Endothelial cell of umbilical vein (primary cell): ENCODE measurements around the gene KNTC1. TPM values are rescaled to one million over a fixed set of nuclear protein-coding genes. Genes with fewer than 3 reads are reported as not detected.

ENCODE experiments used
- BruUV-seq: library from RNA; stranded (reverse); fragments of 400-500 nt; replicated peaks from 2 replicates; lab custom pipeline; 2021; lab: Mats Ljungman, UMichigan
- CTCF ChIA-PET: fragments of 300-600, 350-600 bp; sonication (Branson Sonifier 250); formaldehyde crosslinking; loops from one replicate; lab custom pipeline; 2021; ENCODE audit warnings: antibody characterized with exemption, inconsistent platforms; lab: Charles Lee
- POLR2A ChIA-PET: fragments of 300-600, 350-600 bp; sonication (Branson Sonifier 250); formaldehyde crosslinking; loops from one replicate; lab custom pipeline; 2021; ENCODE audit warnings: antibody characterized with exemption, inconsistent platforms; lab: Charles Lee
- DNase-seq: peaks from one replicate; pipeline ENCODE4 v3.0.0-alpha.2; 2011; ENCODE audit warnings: low read depth, low spot score
- FAIRE-seq: peaks from 2 replicates; lab custom pipeline; 2011; peaks lifted over from hg19 to GRCh38; lab: Jason Lieb, UNC
- H2AFZ ChIP-seq: 2 replicates; pipeline ENCODE4 v1.6.0; 2012; ENCODE audit warnings: low read depth, low read length, control low read depth, inconsistent platforms
- H3K27ac ChIP-seq: 2 replicates; pipeline ENCODE4 v1.5.1; 2011; ENCODE audit warnings: low read depth, mild to moderate bottlenecking, control low read depth, low read length, moderate library complexity; ENCODE audit not compliant: insufficient read depth
- H3K27me3 ChIP-seq, 2 experiments: 2 replicates each; pipeline versions ENCODE4 v1.6.0 to v1.6.1; 2011; ENCODE audit warnings: low read length in 2 of 2, mixed read lengths in 1 of 2; ENCODE audit not compliant: control insufficient read depth in 2 of 2, insufficient read depth in 2 of 2
- H3K36me3 ChIP-seq, 2 experiments: 2 replicates in 1 of 2; 3 replicates in 1 of 2; pipeline ENCODE4 v1.5.1; 2011; ENCODE audit warnings: low read length in 2 of 2, mild to moderate bottlenecking in 1 of 2, moderate library complexity in 1 of 2; ENCODE audit not compliant: control insufficient read depth in 2 of 2, insufficient read depth in 2 of 2; ENCODE audit errors: extremely low read depth in 1 of 2
- H3K4me1 ChIP-seq: 3 replicates; pipeline ENCODE4 v1.5.1; 2011; ENCODE audit warnings: mild to moderate bottlenecking, low read length; ENCODE audit not compliant: control insufficient read depth, insufficient read depth; ENCODE audit errors: extremely low read depth
- H3K4me2 ChIP-seq: 2 replicates; pipeline ENCODE4 v1.6.1; 2011; ENCODE audit warnings: low read length, control low read depth, mixed read lengths; ENCODE audit not compliant: insufficient read depth
- H3K4me3 ChIP-seq, 3 experiments: fragments of 200-600 bp in 1 of 3; sonication (generic), shearing (Covaris generic) in 1 of 3; replicated peaks in 1 of 3; 2 replicates each; pipeline ENCODE4 v1.5.1; 2011 to 2016; ENCODE audit warnings: control low read depth in 3 of 3, low read length in 3 of 3, mild to moderate bottlenecking in 2 of 3, inconsistent platforms in 1 of 3, low read depth in 1 of 3, moderate library complexity in 1 of 3; ENCODE audit not compliant: insufficient read depth in 1 of 3
- H3K79me2 ChIP-seq: 2 replicates; pipeline ENCODE4 v1.6.0; 2012; ENCODE audit warnings: low read length, inconsistent platforms; ENCODE audit not compliant: control insufficient read depth, insufficient read depth
- H3K9ac ChIP-seq: replicated peaks from 2 replicates; pipeline ENCODE3; 2011; ENCODE audit warnings: low read length, control low read depth; ENCODE audit not compliant: insufficient read depth; ENCODE audit errors: extremely low read depth
- H3K9me1 ChIP-seq: replicated peaks from 3 replicates; pipeline ENCODE4 v1.6.0; 2011; ENCODE audit warnings: mild to moderate bottlenecking, low read length; ENCODE audit not compliant: control insufficient read depth, insufficient read depth; ENCODE audit errors: extremely low read depth
- H3K9me3 ChIP-seq: replicated peaks from 2 replicates; pipeline ENCODE4 v1.5.1; 2012; ENCODE audit warnings: low read length, inconsistent platforms; ENCODE audit not compliant: control insufficient read depth, insufficient read depth
- H4K20me1 ChIP-seq: replicated peaks from 2 replicates; pipeline ENCODE3; 2011; ENCODE audit warnings: mild to moderate bottlenecking, low read length; ENCODE audit not compliant: control insufficient read depth, insufficient read depth; ENCODE audit errors: extremely low read depth
- CTCF ChIP-seq, 2 donors: IDR thresholded peaks; 1 replicate in 1 of 2; 2 replicates in 1 of 2; pipeline ENCODE4 v1.5.1; 2011; ENCODE audit warnings: low read length in 2 of 2, mild to moderate bottlenecking in 2 of 2, moderate library complexity in 2 of 2, control low read depth in 1 of 2, inconsistent platforms in 1 of 2, low read depth in 1 of 2; ENCODE audit not compliant: insufficient read depth in 1 of 2; ENCODE audit errors: extremely low read depth in 1 of 2
- EZH2 ChIP-seq: IDR thresholded peaks from 2 replicates; pipeline ENCODE4 v1.6.1; 2012; ENCODE audit warnings: borderline replicate concordance, low read depth, mild to moderate bottlenecking, moderate library complexity, low read length, inconsistent platforms; ENCODE audit not compliant: severe bottlenecking
- FOS ChIP-seq: IDR thresholded peaks from 2 replicates; pipeline ENCODE4 v1.6.1; 2011; ENCODE audit warnings: mild to moderate bottlenecking, low read length, moderate library complexity, borderline replicate concordance; ENCODE audit not compliant: insufficient read depth
- GATA2 ChIP-seq: IDR thresholded peaks from 2 replicates; pipeline ENCODE4 v1.7.0; 2011; ENCODE audit warnings: low read depth, mild to moderate bottlenecking, moderate library complexity, mixed read lengths, low read length; ENCODE audit not compliant: insufficient read length, insufficient read depth
- JUN ChIP-seq: IDR thresholded peaks from 2 replicates; pipeline ENCODE4 v1.6.1; 2011; ENCODE audit warnings: borderline replicate concordance, low read depth; ENCODE audit not compliant: insufficient read length, insufficient read depth
- MAX ChIP-seq: IDR thresholded peaks from 2 replicates; pipeline ENCODE4 v1.6.1; 2011; ENCODE audit not compliant: insufficient read depth, insufficient read length
- MYC ChIP-seq: IDR thresholded peaks from one replicate; pipeline ENCODE4 v1.6.1; 2011; ENCODE audit warnings: mild to moderate bottlenecking, low read depth, low read length
- POLR2A ChIP-seq: IDR thresholded peaks from 2 replicates; pipeline ENCODE4 v1.6.1; 2012; ENCODE audit warnings: low read depth, mild to moderate bottlenecking, control low read depth, low read length
- POLR2AphosphoS5 ChIP-seq: IDR thresholded peaks from 2 replicates; pipeline ENCODE4 v1.6.1; 2012; ENCODE audit warnings: low read depth, mild to moderate bottlenecking, control low read depth, low read length, moderate library complexity; ENCODE audit not compliant: insufficient read depth
- dilution Hi-C: fragments of 300-500 bp; cut with MboI; formaldehyde crosslinking; loops from one replicate; pipeline ENCODE4 v1.15.0; 2019; ENCODE audit warnings: low sequenced_read_pairs; ENCODE audit not compliant: extremely low pct_ligation_motif_present
- intact Hi-C: fragments of 100-400 bp; cut with micrococcal nuclease; formaldehyde crosslinking; loops from one replicate; pipeline ENCODE4 v1.10.0; 2022
- polyA plus RNA-seq, 4 experiments: library from polyadenylated mRNA; depleted of rRNA in 3 of 4; stranded (reverse) in 3 of 4; unstranded in 1 of 4; fragments of >200 nt; gene quantifications; 2 replicates each; pipeline versions ENCODE4 v1.2.1 to v1.2.3, GENCODE V29; 2011 to 2012; ENCODE audit warnings: missing spikeins in 1 of 4
- total RNA-seq: library from RNA; stranded (reverse); gene quantifications from 2 replicates; pipeline ENCODE4 v1.2.3, GENCODE V29; 2021

KNTC1 gene
- total and polyA plus RNA-seq, 2 donors (not counting 3 experiments of a cell fraction or from before 2014, with no cell fraction given), result 15.5 to 52.9 TPM

GRCh38 chr12:122495258-122495657 lies 31.8 kb upstream of the KNTC1 start:
- CTCF ChIA-PET, result no interaction called here
- H3K4me2 ChIP-seq, result no peak overlapping the region
- POLR2A ChIA-PET, result no interaction called here
- H3K27ac ChIP-seq, result no peak overlapping the region
- H3K36me3 ChIP-seq, result peaks cover 4 to 8% of the 10 kb centered on the region in 2 experiments
- H4K20me1 ChIP-seq, result no peaks in the 10 kb centered on the region
- no peaks in the 10 kb centered on the region for H3K9me1 ChIP-seq
- no TSS peak for BruUV-seq
- no peak overlapping the region for H3K4me3 ChIP-seq
- H2AFZ ChIP-seq, result no peak overlapping the region
- intact Hi-C loops (no loop called here), dilution Hi-C loops (no loop called here)
- DNase-seq, result no peak
- H3K79me2 ChIP-seq, result peaks cover 40% of the 10 kb centered on the region
- H3K27me3 ChIP-seq, result no peaks in the 10 kb centered on the region
- no peak for TF ChIP-seq CTCF (IDR thresholded peaks at IDR 0.05; ENCODE audit: extremely low read depth in 1 of 2, insufficient read depth in 1 of 2, low read depth in 1 of 2, low read length in 2 of 2)
- no peak for TF ChIP-seq POLR2A
- TF ChIP-seq EZH2, result no peak
- TF ChIP-seq JUN, result no peak
- TF ChIP-seq GATA2, result no peak
- no peak for TF ChIP-seq MAX
- no peak for TF ChIP-seq FOS
- TF ChIP-seq POLR2AphosphoS5, result no peak
- TF ChIP-seq MYC, result no peak
- peaks cover 14% of the 10 kb centered on the region for H3K4me1 ChIP-seq
- H3K9me3 ChIP-seq, result no peaks in the 10 kb centered on the region
- no peak overlapping the region for H3K9ac ChIP-seq
- FAIRE-seq, result peak; percentile 38
